GM23338 (cell line): ENCODE data around the gene NAALADL2. TPM values are rescaled to one million over a fixed set of nuclear protein-coding genes. Genes with fewer than 3 reads are reported as not detected.

ENCODE experiments used
- ATAC-seq: fragments of 200-7000 bp; cut with Tn5 transposase; 3 replicates; pipeline ENCODE4 v1.9.1; 2020
- DNase-seq: peaks from one replicate; pipeline ENCODE4 v3.0.0-alpha.2; 2015; ENCODE audit warnings: low spot score
- H2AFZ ChIP-seq: fragments of 200-600 bp; sonication (generic); 2 replicates; pipeline ENCODE4 v1.8.0; 2016; ENCODE audit warnings: antibody characterized with exemption, mild to moderate bottlenecking, moderate library complexity
- H3F3A ChIP-seq: fragments of 200-600 bp; sonication (generic); replicated peaks from 2 replicates; pipeline ENCODE4 v1.8.0; 2017; ENCODE audit warnings: antibody characterized with exemption, mixed run types, low read depth
- H3K27ac ChIP-seq: fragments of 200-600 bp; sonication (generic); 2 replicates; pipeline ENCODE4 v1.6.1; 2016; ENCODE audit warnings: low read depth
- H3K27me3 ChIP-seq: fragments of 200-600 bp; sonication (generic); 2 replicates; pipeline ENCODE4 v1.8.0; 2016; ENCODE audit warnings: mild to moderate bottlenecking, mixed run types, moderate library complexity; ENCODE audit not compliant: insufficient read depth
- H3K36me3 ChIP-seq: fragments of 200-600 bp; sonication (generic); 2 replicates; pipeline ENCODE4 v1.8.0; 2016; ENCODE audit warnings: mild to moderate bottlenecking; ENCODE audit not compliant: insufficient read depth
- H3K4me1 ChIP-seq: fragments of 200-600 bp; sonication (generic); 2 replicates; pipeline ENCODE4 v1.8.0; 2016; ENCODE audit warnings: mild to moderate bottlenecking, moderate library complexity; ENCODE audit not compliant: insufficient read depth
- H3K4me2 ChIP-seq: fragments of 200-600 bp; sonication (generic); 2 replicates; pipeline ENCODE4 v1.7.1; 2017; ENCODE audit warnings: mixed run types
- H3K4me3 ChIP-seq: fragments of 200-600 bp; sonication (generic); 2 replicates; pipeline ENCODE4 v1.6.1; 2016; ENCODE audit warnings: mixed run types
- H3K79me2 ChIP-seq: fragments of 200-600 bp; sonication (generic); replicated peaks from 2 replicates; pipeline ENCODE4 v1.8.0; 2017; ENCODE audit warnings: mild to moderate bottlenecking; ENCODE audit not compliant: insufficient read depth
- H3K9me2 ChIP-seq: fragments of 200-600 bp; sonication (generic); 2 replicates; pipeline ENCODE4 v1.8.0; 2017; ENCODE audit not compliant: insufficient read depth
- H4K20me1 ChIP-seq: fragments of 200-600 bp; sonication (generic); replicated peaks from 2 replicates; pipeline ENCODE4 v1.8.0; 2017; ENCODE audit warnings: mild to moderate bottlenecking; ENCODE audit not compliant: insufficient read depth
- H3K27ac Mint-ChIP-seq: 2 replicates; pipeline ENCODE4 v1.8.0; 2020; ENCODE audit warnings: inconsistent platforms, mild to moderate bottlenecking, moderate library complexity, mixed read lengths
- H3K27me3 Mint-ChIP-seq: 3 replicates; pipeline ENCODE4 v1.8.0; 2022; ENCODE audit warnings: low read depth, mild to moderate bottlenecking, moderate library complexity, mixed read lengths, inconsistent platforms; ENCODE audit not compliant: insufficient read depth, poor library complexity
- H3K36me3 Mint-ChIP-seq: 3 replicates; pipeline ENCODE4 v1.8.0; 2021; ENCODE audit warnings: low read depth, mild to moderate bottlenecking, inconsistent platforms, moderate library complexity, mixed read lengths
- H3K4me1 Mint-ChIP-seq: 3 replicates; pipeline ENCODE4 v1.8.0; 2020; ENCODE audit warnings: mild to moderate bottlenecking, inconsistent platforms, mixed read lengths
- H3K4me3 Mint-ChIP-seq: 3 replicates; pipeline ENCODE4 v1.8.0; 2021; ENCODE audit warnings: moderate library complexity, mild to moderate bottlenecking, inconsistent platforms, mixed read lengths
- H3K9me3 Mint-ChIP-seq: 3 replicates; pipeline ENCODE4 v1.8.0; 2020; ENCODE audit warnings: moderate library complexity, mild to moderate bottlenecking, inconsistent platforms, mixed read lengths
- CREB1 ChIP-seq: fragments of 250-450 bp; sonication (Bioruptor Pico); IDR thresholded peaks from 2 replicates; pipeline ENCODE4 v1.5.0; 2020; ENCODE audit warnings: low read depth, mild to moderate bottlenecking, moderate library complexity
- EZH2 ChIP-seq: fragments of 200-600 bp; sonication (generic); IDR thresholded peaks from one replicate; pipeline ENCODE4 v1.8.0; 2017; ENCODE audit warnings: antibody characterized with exemption, mild to moderate bottlenecking, low read depth; ENCODE audit not compliant: unreplicated experiment
- EZH2phosphoT487 ChIP-seq: fragments of 200-600 bp; sonication (generic); IDR thresholded peaks from one replicate; pipeline ENCODE4 v1.8.1; 2018; ENCODE audit warnings: antibody characterized with exemption; ENCODE audit not compliant: unreplicated experiment
- JUNB ChIP-seq: IDR thresholded peaks from one replicate; pipeline ENCODE4 v1.6.1; 2016; ENCODE audit warnings: antibody characterized with exemption; ENCODE audit not compliant: unreplicated experiment
- NANOG ChIP-seq: IDR thresholded peaks from 2 replicates; pipeline ENCODE4 v1.6.1; 2016; ENCODE audit warnings: antibody characterized with exemption, borderline replicate concordance
- POLR2AphosphoS5 ChIP-seq: IDR thresholded peaks from 2 replicates; pipeline ENCODE4 v1.6.1; 2016; ENCODE audit warnings: antibody characterized with exemption, low read depth
- STAT1 ChIP-seq: IDR thresholded peaks from one replicate; pipeline ENCODE4 v1.6.1; 2016; ENCODE audit warnings: antibody characterized with exemption; ENCODE audit not compliant: unreplicated experiment
- ZNF114 ChIP-seq: fragments of 250-450 bp; sonication (Bioruptor Pico); IDR thresholded peaks from 2 replicates; pipeline ENCODE4 v1.5.0; 2020; ENCODE audit warnings: mild to moderate bottlenecking, moderate library complexity
- ZNF331 ChIP-seq: fragments of 250-450 bp; sonication (Bioruptor Pico); IDR thresholded peaks from 2 replicates; pipeline ENCODE4 v1.5.0; 2020; ENCODE audit warnings: low read depth, mild to moderate bottlenecking, moderate library complexity
- polyA plus RNA-seq: library from polyadenylated mRNA; unstranded; fragments of >200 nt; fragmentation: Nextera tagmentation; extraction: Ambion mirVana; gene quantifications from 2 replicates; pipeline ENCODE4 v1.2.1, GENCODE V29; 2016
- total RNA-seq: library from RNA; depleted of rRNA; stranded (reverse); fragments of >200 nt; shearing (Covaris generic); gene quantifications from 2 replicates; pipeline ENCODE4 v1.2.3, GENCODE V29; 2014
- TF ChIP-seq, protein P1 (sequence below): fragments of 250-450 bp; sonication (Bioruptor Pico); IDR thresholded peaks from 2 replicates; pipeline ENCODE4 v1.5.0; 2020; ENCODE audit warnings: mild to moderate bottlenecking, moderate library complexity
- TF ChIP-seq, protein P2 (sequence below): IDR thresholded peaks from 2 replicates; pipeline ENCODE4 v1.6.1; 2016; ENCODE audit warnings: antibody characterized with exemption
- TF ChIP-seq, protein P3 (sequence below): IDR thresholded peaks from one replicate; pipeline ENCODE4 v1.6.1; 2018; ENCODE audit warnings: antibody characterized with exemption; ENCODE audit not compliant: unreplicated experiment
- TF ChIP-seq, protein P4 (sequence below), 2 experiments: fragments of 200-600 bp in 1 of 2; sonication (generic) in 1 of 2; conservative IDR thresholded peaks; 2 replicates each; pipeline versions ENCODE4 v1.5.1 to v1.6.1; 2016 to 2017; ENCODE audit warnings: antibody characterized with exemption in 2 of 2, low read depth in 2 of 2, mild to moderate bottlenecking in 2 of 2, moderate library complexity in 1 of 2

NAALADL2 gene
- total and polyA plus RNA-seq, 2 experiments from 2014 or later: 1.6 to 2.6 TPM

DNA sequence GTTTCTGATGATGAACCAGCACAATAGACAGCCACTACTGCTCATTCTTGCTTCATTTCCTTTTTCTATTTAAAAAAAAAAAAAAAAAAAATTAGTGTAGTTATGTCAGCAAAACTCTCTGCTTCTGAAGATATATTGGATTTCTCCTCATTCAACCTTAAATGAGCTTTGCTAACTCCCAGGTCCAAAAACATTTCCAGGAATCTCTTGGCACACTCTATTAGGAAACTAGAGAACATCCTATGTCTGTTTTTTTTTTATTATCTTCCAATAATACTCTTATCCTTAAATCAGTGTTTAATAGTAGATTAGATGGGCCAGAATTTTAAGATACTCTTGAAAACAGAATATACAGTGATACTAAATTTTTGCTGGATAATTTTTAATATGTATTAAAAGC is 398.0 kb downstream of the NAALADL2 start:
- peaks cover 9% of the 10 kb centered on the region for H3K4me1 ChIP-seq
- no peak for ATAC-seq
- no peaks in the 10 kb centered on the region for H4K20me1 ChIP-seq
- no peaks in the 10 kb centered on the region for H3F3A ChIP-seq
- H3K4me2 ChIP-seq: no peak overlapping the region
- no peaks in the 10 kb centered on the region for H3K36me3 Mint-ChIP-seq
- H3K4me1 Mint-ChIP-seq: peaks cover 8% of the 10 kb centered on the region
- H3K79me2 ChIP-seq: no peaks in the 10 kb centered on the region
- no peak overlapping the region for H3K27ac Mint-ChIP-seq
- no peak overlapping the region for H3K4me3 ChIP-seq
- H3K27ac ChIP-seq: no peak overlapping the region
- no peaks in the 10 kb centered on the region for H3K27me3 ChIP-seq
- DNase-seq: no peak
- no peaks in the 10 kb centered on the region for H3K36me3 ChIP-seq
- TF ChIP-seq EZH2phosphoT487 (no peak), POLR2AphosphoS5 (no peak), NANOG (no peak), STAT1 (no peak), ZNF331 (no peak), EZH2 (no peak), JUNB (no peak), CREB1 (CRISPR knock-in tag) (no peak), ZNF114 (CRISPR knock-in tag) (no peak)
- TF ChIP-seq, protein P1, sequence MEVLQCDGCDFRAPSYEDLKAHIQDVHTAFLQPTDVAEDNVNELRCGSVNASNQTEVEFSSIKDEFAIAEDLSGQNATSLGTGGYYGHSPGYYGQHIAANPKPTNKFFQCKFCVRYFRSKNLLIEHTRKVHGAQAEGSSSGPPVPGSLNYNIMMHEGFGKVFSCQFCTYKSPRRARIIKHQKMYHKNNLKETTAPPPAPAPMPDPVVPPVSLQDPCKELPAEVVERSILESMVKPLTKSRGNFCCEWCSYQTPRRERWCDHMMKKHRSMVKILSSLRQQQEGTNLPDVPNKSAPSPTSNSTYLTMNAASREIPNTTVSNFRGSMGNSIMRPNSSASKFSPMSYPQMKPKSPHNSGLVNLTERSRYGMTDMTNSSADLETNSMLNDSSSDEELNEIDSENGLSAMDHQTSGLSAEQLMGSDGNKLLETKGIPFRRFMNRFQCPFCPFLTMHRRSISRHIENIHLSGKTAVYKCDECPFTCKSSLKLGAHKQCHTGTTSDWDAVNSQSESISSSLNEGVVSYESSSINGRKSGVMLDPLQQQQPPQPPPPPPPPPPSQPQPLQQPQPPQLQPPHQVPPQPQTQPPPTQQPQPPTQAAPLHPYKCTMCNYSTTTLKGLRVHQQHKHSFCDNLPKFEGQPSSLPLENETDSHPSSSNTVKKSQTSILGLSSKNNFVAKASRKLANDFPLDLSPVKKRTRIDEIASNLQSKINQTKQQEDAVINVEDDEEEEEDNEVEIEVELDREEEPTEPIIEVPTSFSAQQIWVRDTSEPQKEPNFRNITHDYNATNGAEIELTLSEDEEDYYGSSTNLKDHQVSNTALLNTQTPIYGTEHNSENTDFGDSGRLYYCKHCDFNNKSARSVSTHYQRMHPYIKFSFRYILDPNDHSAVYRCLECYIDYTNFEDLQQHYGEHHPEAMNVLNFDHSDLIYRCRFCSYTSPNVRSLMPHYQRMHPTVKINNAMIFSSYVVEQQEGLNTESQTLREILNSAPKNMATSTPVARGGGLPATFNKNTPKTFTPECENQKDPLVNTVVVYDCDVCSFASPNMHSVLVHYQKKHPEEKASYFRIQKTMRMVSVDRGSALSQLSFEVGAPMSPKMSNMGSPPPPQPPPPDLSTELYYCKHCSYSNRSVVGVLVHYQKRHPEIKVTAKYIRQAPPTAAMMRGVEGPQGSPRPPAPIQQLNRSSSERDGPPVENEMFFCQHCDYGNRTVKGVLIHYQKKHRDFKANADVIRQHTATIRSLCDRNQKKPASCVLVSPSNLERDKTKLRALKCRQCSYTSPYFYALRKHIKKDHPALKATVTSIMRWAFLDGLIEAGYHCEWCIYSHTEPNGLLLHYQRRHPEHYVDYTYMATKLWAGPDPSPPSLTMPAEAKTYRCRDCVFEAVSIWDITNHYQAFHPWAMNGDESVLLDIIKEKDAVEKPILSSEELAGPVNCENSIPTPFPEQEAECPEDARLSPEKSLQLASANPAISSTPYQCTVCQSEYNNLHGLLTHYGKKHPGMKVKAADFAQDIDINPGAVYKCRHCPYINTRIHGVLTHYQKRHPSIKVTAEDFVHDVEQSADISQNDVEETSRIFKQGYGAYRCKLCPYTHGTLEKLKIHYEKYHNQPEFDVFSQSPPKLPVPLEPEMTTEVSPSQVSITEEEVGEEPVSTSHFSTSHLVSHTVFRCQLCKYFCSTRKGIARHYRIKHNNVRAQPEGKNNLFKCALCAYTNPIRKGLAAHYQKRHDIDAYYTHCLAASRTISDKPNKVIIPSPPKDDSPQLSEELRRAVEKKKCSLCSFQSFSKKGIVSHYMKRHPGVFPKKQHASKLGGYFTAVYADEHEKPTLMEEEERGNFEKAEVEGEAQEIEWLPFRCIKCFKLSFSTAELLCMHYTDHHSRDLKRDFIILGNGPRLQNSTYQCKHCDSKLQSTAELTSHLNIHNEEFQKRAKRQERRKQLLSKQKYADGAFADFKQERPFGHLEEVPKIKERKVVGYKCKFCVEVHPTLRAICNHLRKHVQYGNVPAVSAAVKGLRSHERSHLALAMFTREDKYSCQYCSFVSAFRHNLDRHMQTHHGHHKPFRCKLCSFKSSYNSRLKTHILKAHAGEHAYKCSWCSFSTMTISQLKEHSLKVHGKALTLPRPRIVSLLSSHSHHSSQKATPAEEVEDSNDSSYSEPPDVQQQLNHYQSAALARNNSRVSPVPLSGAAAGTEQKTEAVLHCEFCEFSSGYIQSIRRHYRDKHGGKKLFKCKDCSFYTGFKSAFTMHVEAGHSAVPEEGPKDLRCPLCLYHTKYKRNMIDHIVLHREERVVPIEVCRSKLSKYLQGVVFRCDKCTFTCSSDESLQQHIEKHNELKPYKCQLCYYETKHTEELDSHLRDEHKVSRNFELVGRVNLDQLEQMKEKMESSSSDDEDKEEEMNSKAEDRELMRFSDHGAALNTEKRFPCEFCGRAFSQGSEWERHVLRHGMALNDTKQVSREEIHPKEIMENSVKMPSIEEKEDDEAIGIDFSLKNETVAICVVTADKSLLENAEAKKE (CRISPR knock-in tag): no peak
- TF ChIP-seq, protein P2, sequence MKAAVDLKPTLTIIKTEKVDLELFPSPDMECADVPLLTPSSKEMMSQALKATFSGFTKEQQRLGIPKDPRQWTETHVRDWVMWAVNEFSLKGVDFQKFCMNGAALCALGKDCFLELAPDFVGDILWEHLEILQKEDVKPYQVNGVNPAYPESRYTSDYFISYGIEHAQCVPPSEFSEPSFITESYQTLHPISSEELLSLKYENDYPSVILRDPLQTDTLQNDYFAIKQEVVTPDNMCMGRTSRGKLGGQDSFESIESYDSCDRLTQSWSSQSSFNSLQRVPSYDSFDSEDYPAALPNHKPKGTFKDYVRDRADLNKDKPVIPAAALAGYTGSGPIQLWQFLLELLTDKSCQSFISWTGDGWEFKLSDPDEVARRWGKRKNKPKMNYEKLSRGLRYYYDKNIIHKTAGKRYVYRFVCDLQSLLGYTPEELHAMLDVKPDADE: no peak
- TF ChIP-seq, protein P3, sequence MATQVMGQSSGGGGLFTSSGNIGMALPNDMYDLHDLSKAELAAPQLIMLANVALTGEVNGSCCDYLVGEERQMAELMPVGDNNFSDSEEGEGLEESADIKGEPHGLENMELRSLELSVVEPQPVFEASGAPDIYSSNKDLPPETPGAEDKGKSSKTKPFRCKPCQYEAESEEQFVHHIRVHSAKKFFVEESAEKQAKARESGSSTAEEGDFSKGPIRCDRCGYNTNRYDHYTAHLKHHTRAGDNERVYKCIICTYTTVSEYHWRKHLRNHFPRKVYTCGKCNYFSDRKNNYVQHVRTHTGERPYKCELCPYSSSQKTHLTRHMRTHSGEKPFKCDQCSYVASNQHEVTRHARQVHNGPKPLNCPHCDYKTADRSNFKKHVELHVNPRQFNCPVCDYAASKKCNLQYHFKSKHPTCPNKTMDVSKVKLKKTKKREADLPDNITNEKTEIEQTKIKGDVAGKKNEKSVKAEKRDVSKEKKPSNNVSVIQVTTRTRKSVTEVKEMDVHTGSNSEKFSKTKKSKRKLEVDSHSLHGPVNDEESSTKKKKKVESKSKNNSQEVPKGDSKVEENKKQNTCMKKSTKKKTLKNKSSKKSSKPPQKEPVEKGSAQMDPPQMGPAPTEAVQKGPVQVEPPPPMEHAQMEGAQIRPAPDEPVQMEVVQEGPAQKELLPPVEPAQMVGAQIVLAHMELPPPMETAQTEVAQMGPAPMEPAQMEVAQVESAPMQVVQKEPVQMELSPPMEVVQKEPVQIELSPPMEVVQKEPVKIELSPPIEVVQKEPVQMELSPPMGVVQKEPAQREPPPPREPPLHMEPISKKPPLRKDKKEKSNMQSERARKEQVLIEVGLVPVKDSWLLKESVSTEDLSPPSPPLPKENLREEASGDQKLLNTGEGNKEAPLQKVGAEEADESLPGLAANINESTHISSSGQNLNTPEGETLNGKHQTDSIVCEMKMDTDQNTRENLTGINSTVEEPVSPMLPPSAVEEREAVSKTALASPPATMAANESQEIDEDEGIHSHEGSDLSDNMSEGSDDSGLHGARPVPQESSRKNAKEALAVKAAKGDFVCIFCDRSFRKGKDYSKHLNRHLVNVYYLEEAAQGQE: no peak
- TF ChIP-seq, protein P4, sequence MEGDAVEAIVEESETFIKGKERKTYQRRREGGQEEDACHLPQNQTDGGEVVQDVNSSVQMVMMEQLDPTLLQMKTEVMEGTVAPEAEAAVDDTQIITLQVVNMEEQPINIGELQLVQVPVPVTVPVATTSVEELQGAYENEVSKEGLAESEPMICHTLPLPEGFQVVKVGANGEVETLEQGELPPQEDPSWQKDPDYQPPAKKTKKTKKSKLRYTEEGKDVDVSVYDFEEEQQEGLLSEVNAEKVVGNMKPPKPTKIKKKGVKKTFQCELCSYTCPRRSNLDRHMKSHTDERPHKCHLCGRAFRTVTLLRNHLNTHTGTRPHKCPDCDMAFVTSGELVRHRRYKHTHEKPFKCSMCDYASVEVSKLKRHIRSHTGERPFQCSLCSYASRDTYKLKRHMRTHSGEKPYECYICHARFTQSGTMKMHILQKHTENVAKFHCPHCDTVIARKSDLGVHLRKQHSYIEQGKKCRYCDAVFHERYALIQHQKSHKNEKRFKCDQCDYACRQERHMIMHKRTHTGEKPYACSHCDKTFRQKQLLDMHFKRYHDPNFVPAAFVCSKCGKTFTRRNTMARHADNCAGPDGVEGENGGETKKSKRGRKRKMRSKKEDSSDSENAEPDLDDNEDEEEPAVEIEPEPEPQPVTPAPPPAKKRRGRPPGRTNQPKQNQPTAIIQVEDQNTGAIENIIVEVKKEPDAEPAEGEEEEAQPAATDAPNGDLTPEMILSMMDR (conservative IDR thresholded peaks at IDR 0.05; ENCODE audit: low read depth in 2 of 2): no peak
- H3K9me3 Mint-ChIP-seq: no peaks in the 10 kb centered on the region
- H3K27me3 Mint-ChIP-seq: no peaks in the 10 kb centered on the region
- peaks cover 6% of the 10 kb centered on the region; the same call in 1 of the 2 replicates for H3K9me2 ChIP-seq
- H3K4me3 Mint-ChIP-seq: no peak overlapping the region
- H2AFZ ChIP-seq: no peak overlapping the region
